ENCODE measurements around the gene GLB1L. TPM values are rescaled to one million over a fixed set of nuclear protein-coding genes. Genes with fewer than 3 reads are reported as not detected.

Gene GLB1L
- total RNA-seq, 4 donors from 2014 or later = 6.7 to 13.1 (median 9.6) TPM

- no peak for DNase-seq (ENCODE audit: low spot score in 2 of 2)
- H3K4me1 ChIP-seq = peaks cover 0 to 49% (median 24%) of the 10 kb centered on the region in 4 donors
- peak overlapping the region in 3 of 4 donors; percentile 33 to 89 (median 76) for H3K27ac ChIP-seq
- whole genome bisulfite sequencing, 2 donors = 19 to 22% methylated on average over 10 to 11 of the region's 12 CpGs
- TF ChIP-seq POLR2A (IDR thresholded peaks at IDR 0.05) = no peak
- no peak for TF ChIP-seq EP300 (IDR thresholded peaks at IDR 0.05)
- TF ChIP-seq CTCF (IDR thresholded peaks at IDR 0.05) = no peak
- peaks cover 0 to 6% (median 0%) of the 10 kb centered on the region in 3 donors for H3K36me3 ChIP-seq
- H3K27me3 ChIP-seq = peaks cover 0 to 43% of the 10 kb centered on the region in 2 donors
- no peaks in the 10 kb centered on the region for H3K9me3 ChIP-seq
- H3K4me3 ChIP-seq = peak overlapping the region; percentile 49 to 81 (median 68)
Observed at GRCh38 chr2:219254590-219255201, 9.5 kb upstream of the GLB1L start.

GRCh38 chr2:219253753-219254589 lies 8.7 kb upstream of the GLB1L start, which contains the start of gene TUBA4A:
Gene TUBA4A (minus strand): TSS chr2:219253918. CDS start chr2:219253858, 60 bp downstream.
- DNase-seq (ENCODE audit: low spot score in 2 of 2) = peak; percentile 65 to 69
- 0% methylated on average over 21 to 34 of the region's 76 CpGs for WGBS, 2 donors
- H3K4me1 ChIP-seq = peaks cover 0 to 56% (median 32%) of the 10 kb centered on the region in 4 donors

GRCh38 chr2:219252900-219253752 lies 7.9 kb upstream of the GLB1L start, which contains the start of gene TUBA4B:
Gene TUBA4B (plus strand): TSS chr2:219253243. CDS start chr2:219253408, 165 bp downstream.
- peaks cover 0 to 38% of the 10 kb centered on the region in 2 donors for H3K27me3 ChIP-seq
- H3K4me3 ChIP-seq = peak within 1 kb of the TSS; percentile 49 to 81 (median 68)
- no peaks in the 10 kb centered on the region for H3K9me3 ChIP-seq
- peaks cover 0 to 18% (median 0%) of the 10 kb centered on the region in 3 donors for H3K36me3 ChIP-seq
- 2 to 3% methylated on average over 34 to 49 of the region's 49 CpGs for WGBS, 2 donors
- TF ChIP-seq CTCF (IDR thresholded peaks at IDR 0.05) = no peak
- TF ChIP-seq POLR2A (IDR thresholded peaks at IDR 0.05) = no peak
- no peak for TF ChIP-seq EP300 (IDR thresholded peaks at IDR 0.05)
- H3K4me1 ChIP-seq = peaks cover 0 to 61% (median 33%) of the 10 kb centered on the region in 4 donors
- no peak for DNase-seq (ENCODE audit: low spot score in 2 of 2)
- peak within 1 kb of the TSS; percentile 7 to 89 (median 70) for H3K27ac ChIP-seq

More at GRCh38 chr2:219253753-219254589, 8.7 kb upstream of the GLB1L start, which contains the start of gene TUBA4A:
- Histone ChIP-seq H3K27me3 (peaks cover 0 to 41% of the 10 kb centered on the region in 2 donors), H3K4me3 (peak within 1 kb of the TSS; percentile 49 to 81 (median 68)), H3K9me3 (no peaks in the 10 kb centered on the region), H3K27ac (peak within 1 kb of the TSS; percentile 7 to 89 (median 70)), H3K36me3 (peaks cover 0 to 9% (median 0%) of the 10 kb centered on the region in 3 donors)
- TF ChIP-seq CTCF (IDR thresholded peaks at IDR 0.05) (peak in 3 of 5 experiments; percentile 12 to 46 (median 41)), POLR2A (IDR thresholded peaks at IDR 0.05) (peak; percentile 68 to 91), EP300 (IDR thresholded peaks at IDR 0.05) (peak; percentile 55 to 90)

- no peak for DNase-seq (ENCODE audit: low spot score in 2 of 2)
- Histone ChIP-seq H3K9me3 (no peaks in the 10 kb centered on the region), H3K36me3 (peaks cover 0 to 24% (median 0%) of the 10 kb centered on the region in 3 donors), H3K27ac (peak overlapping the region in 3 of 4 donors; percentile 63 to 89 (median 76)), H3K27me3 (peaks cover 0 to 36% of the 10 kb centered on the region in 2 donors), H3K4me3 (peak overlapping the region; percentile 49 to 81 (median 68)), H3K4me1 (peaks cover 0 to 61% (median 33%) of the 10 kb centered on the region in 4 donors)
- TF ChIP-seq EP300 (IDR thresholded peaks at IDR 0.05) = no peak
- no peak for TF ChIP-seq POLR2A (IDR thresholded peaks at IDR 0.05)
- TF ChIP-seq CTCF (IDR thresholded peaks at IDR 0.05) = no peak
- 13 to 21% methylated on average over 9 of the region's 9 CpGs for WGBS, 2 donors
Observed at GRCh38 chr2:219252570-219252899, 7.3 kb upstream of the GLB1L start.

All from tibial nerve (tissue), 4 donors.